ENCODE data around the gene DSCAML1. TPM values are rescaled to one million over a fixed set of nuclear protein-coding genes. Genes with fewer than 3 reads are reported as not detected.

Gene DSCAML1
- total RNA-seq, 1 experiment from 2014 or later, result not detected

GRCh38 chr11:117840881-117841550 is 44.0 kb upstream of the DSCAML1 start (continued):
- TF ChIP-seq ZBTB33 (IDR thresholded peaks at IDR 0.05; ENCODE audit: extremely low read depth, insufficient replicate concordance, low read length), result no peak
- TF ChIP-seq SRF (IDR thresholded peaks at IDR 0.05; ENCODE audit: low read depth), result no peak
- no peak for TF ChIP-seq ZFX (IDR thresholded peaks at IDR 0.05)

DNA sequence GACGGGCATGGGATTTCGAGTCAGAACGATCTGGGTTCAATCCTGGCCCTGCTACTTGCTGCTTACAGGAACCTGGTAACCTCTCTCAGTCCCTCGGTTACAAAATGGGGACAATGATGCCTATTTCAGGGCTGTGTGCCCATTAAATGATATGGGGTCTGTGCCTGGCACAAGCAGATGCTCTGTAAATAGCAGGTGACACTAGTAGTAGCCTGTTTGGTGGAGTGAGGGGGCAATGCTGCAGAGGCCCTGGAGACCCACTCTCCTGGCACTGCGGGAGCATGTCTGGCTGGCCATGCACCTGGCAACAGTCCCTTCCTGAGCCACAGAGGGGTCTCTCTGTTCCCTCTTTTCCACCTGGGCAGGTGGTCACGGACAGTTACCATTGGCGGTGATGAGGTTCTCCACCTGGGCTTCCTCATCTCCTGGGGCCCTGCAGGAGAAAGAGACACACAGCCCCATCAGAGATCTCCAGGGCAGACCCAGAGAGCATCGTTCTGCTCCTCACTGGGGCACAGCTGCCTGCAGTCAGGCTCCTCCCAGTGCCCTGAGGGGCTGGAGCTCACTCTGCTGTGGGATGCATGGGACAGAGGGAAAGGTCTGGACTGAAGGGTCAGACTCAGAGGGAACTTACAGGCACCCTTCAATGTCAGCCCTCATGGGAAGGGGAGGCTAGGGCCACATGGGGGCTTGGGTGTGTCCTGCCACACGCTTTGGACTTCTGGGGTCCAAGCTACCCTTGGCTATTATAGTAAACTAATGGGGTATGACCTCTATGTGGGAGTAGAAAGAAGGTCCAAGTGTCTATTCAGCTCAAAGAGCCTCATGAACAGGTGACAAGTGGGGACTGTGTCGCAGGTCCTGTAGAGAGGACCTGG is 43.2 kb upstream of the DSCAML1 start:
- no peak for ATAC-seq
- Histone ChIP-seq H3K27ac (ENCODE audit: low read depth, low read length) (no peak overlapping the region), H3K9me3 (ENCODE audit: control insufficient read depth in 1 of 2, insufficient read depth in 1 of 2, low read depth in 1 of 2, low read length in 2 of 2) (no peaks in the 10 kb centered on the region), H3K9me2 (ENCODE audit: insufficient read depth) (no peaks in the 10 kb centered on the region), H3K36me3 (ENCODE audit: control insufficient read depth in 1 of 2, insufficient read depth in 2 of 2, low read length in 2 of 2) (no peaks in the 10 kb centered on the region), H4K20me1 (ENCODE audit: insufficient read depth) (no peaks in the 10 kb centered on the region), H3K4me1 (ENCODE audit: control insufficient read depth in 1 of 2, insufficient read depth in 2 of 2, low read length in 2 of 2) (no peaks in the 10 kb centered on the region; a peak in 1 of 4 replicates), H3K9ac (ENCODE audit: low read length) (no peak overlapping the region), H2AFZ (ENCODE audit: low read depth, low read length, poor library complexity, severe bottlenecking) (no peak overlapping the region), H3K27me3 (ENCODE audit: insufficient read depth, low read length) (peaks cover 7% of the 10 kb centered on the region; the same call in 1 of the 2 replicates), H3K79me2 (ENCODE audit: insufficient read depth, low read length) (no peaks in the 10 kb centered on the region), H3K4me2 (ENCODE audit: low read length) (no peak overlapping the region), H3K4me3 (replicated peaks in 1 of 2; ENCODE audit: low read depth in 1 of 2, low read length in 2 of 2) (no peak overlapping the region)
- no TSS peak for BruUV-seq (replicated peaks)
- ChIA-PET RAD21 (ENCODE audit: low non-redundant PET in 1 of 2, low total read pairs in 2 of 2, uncharacterized antibody in 2 of 2, unreplicated experiment in 2 of 2) (no interaction called here), CTCF (interaction anchor here (7.2 kb wide), 1 partner anchor 107 kb away, joined by 143 read pairs; no protein-coding TSS in a partner anchor), POLR2A (no interaction called here)
- DNase-seq (ENCODE audit: low read depth, low spot score), result no peak
- intact Hi-C loops (cut with micrococcal nuclease), result no loop called here
- TF ChIP-seq, protein P1, sequence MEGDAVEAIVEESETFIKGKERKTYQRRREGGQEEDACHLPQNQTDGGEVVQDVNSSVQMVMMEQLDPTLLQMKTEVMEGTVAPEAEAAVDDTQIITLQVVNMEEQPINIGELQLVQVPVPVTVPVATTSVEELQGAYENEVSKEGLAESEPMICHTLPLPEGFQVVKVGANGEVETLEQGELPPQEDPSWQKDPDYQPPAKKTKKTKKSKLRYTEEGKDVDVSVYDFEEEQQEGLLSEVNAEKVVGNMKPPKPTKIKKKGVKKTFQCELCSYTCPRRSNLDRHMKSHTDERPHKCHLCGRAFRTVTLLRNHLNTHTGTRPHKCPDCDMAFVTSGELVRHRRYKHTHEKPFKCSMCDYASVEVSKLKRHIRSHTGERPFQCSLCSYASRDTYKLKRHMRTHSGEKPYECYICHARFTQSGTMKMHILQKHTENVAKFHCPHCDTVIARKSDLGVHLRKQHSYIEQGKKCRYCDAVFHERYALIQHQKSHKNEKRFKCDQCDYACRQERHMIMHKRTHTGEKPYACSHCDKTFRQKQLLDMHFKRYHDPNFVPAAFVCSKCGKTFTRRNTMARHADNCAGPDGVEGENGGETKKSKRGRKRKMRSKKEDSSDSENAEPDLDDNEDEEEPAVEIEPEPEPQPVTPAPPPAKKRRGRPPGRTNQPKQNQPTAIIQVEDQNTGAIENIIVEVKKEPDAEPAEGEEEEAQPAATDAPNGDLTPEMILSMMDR (IDR thresholded peaks at IDR 0.05 in 2 of 3, conservative IDR thresholded peaks at IDR 0.05 in 1 of 3; ENCODE audit: borderline replicate concordance in 1 of 3, insufficient read depth in 1 of 3, low read depth in 2 of 3, low read length in 2 of 3), result no peak
- TF ChIP-seq ATF3 (IDR thresholded peaks at IDR 0.05) (no peak), ELF1 (IDR thresholded peaks at IDR 0.05; ENCODE audit: borderline replicate concordance, low read depth) (no peak), SP1 (IDR thresholded peaks at IDR 0.05; ENCODE audit: low read depth) (no peak), EZH2phosphoT487 (IDR thresholded peaks at IDR 0.05; ENCODE audit: borderline replicate concordance) (no peak), ZBTB33 (IDR thresholded peaks at IDR 0.05; ENCODE audit: extremely low read depth, insufficient replicate concordance, low read length) (no peak), SIN3A (IDR thresholded peaks at IDR 0.05; ENCODE audit: low read depth) (no peak), CBX3 (IDR thresholded peaks at IDR 0.05; ENCODE audit: low read depth) (no peak), POLR2AphosphoS5 (IDR thresholded peaks at IDR 0.05; ENCODE audit: low read depth, low read length) (no peak), RAD21 (IDR thresholded peaks at IDR 0.05; ENCODE audit: low read depth) (no peak), EGR1 (IDR thresholded peaks at IDR 0.05; ENCODE audit: low read depth) (no peak), YY1 (IDR thresholded peaks at IDR 0.05; ENCODE audit: extremely low read depth, insufficient replicate concordance, low read depth, low read length) (no peak), ZFX (IDR thresholded peaks at IDR 0.05) (no peak), CEBPB (IDR thresholded peaks at IDR 0.05; ENCODE audit: low read depth) (no peak), JUND (IDR thresholded peaks at IDR 0.05) (no peak)

All from HCT116 (cell line).